ENCODE data around the gene DNAH7. TPM values are rescaled to one million over a fixed set of nuclear protein-coding genes. Genes with fewer than 3 reads are reported as not detected.

Gene DNAH7
- total and polyA plus RNA-seq, 12 donors, result 0.10 to 0.74 (median 0.23) TPM; not detected in 2

GRCh38 chr2:195734931-195735330 lies 333.7 kb downstream of the DNAH7 start:
- intact Hi-C loops (cut with DNase I), result no loop called here
- 87 to 93% methylated on average over 2 of the region's 2 CpGs for WGBS, 2 donors
- DNase-seq (no peak), ATAC-seq (no peak)
- H3K4me3 ChIP-seq, result no peak overlapping the region
- no peak for TF ChIP-seq CTCF (IDR thresholded peaks at IDR 0.05)
- no peak overlapping the region for H3K27ac ChIP-seq
- H3K27me3 ChIP-seq, result no peaks in the 10 kb centered on the region
- peaks cover 0 to 77% (median 19%) of the 10 kb centered on the region in 9 donors for H3K36me3 ChIP-seq
- H3K9me3 ChIP-seq, result no peaks in the 10 kb centered on the region
- no peaks in the 10 kb centered on the region for H3K4me1 ChIP-seq

GRCh38 chr2:195734395-195734794 lies 334.2 kb downstream of the DNAH7 start:
- Histone ChIP-seq H3K4me3 (no peak overlapping the region), H3K27me3 (no peaks in the 10 kb centered on the region), H3K4me1 (no peaks in the 10 kb centered on the region), H3K36me3 (peaks cover 0 to 82% (median 21%) of the 10 kb centered on the region in 9 donors), H3K9me3 (no peaks in the 10 kb centered on the region), H3K27ac (no peak overlapping the region)
- intact Hi-C loops (cut with DNase I), result no loop called here
- TF ChIP-seq CTCF (IDR thresholded peaks at IDR 0.05), result no peak
- WGBS, 2 donors, result 96 to 99% methylated on average over 6 of the region's 6 CpGs
- no peak for ATAC-seq
- no peak for DNase-seq

- H3K36me3 ChIP-seq, result peaks cover 0 to 88% (median 21%) of the 10 kb centered on the region in 9 donors
- no peaks in the 10 kb centered on the region for H3K27me3 ChIP-seq
- no peak overlapping the region for H3K27ac ChIP-seq
- ATAC-seq (no peak), DNase-seq (no peak)
- H3K4me1 ChIP-seq, result no peaks in the 10 kb centered on the region
- intact Hi-C loops (cut with DNase I), result no loop called here
- no peaks in the 10 kb centered on the region for H3K9me3 ChIP-seq
- TF ChIP-seq CTCF (IDR thresholded peaks at IDR 0.05), result no peak
- no peak overlapping the region for H3K4me3 ChIP-seq
These were observed 334.8 kb downstream of the DNAH7 start for GRCh38 chr2:195733831-195734230.

DNA sequence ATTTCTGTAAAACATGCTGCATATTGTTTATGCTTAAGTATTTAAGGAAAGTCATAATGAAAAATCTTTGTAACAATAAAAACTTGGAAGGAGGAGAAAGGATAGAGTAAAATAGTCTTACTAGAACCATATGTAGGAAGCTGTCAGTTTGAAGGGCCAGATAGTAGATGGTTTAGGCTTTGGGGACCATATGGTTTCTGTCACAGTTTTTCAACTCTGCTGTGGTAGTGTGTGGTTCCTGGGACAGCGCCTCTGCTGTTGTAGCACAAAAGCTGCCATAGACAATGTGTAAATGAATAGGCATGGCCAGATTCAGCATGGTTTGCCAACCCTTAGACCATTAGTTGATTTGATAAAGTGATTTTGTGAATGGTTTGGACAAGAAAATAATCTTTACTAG lies 336.1 kb downstream of the DNAH7 start:
- Histone ChIP-seq H3K4me1 (no peaks in the 10 kb centered on the region), H3K36me3 (peaks cover 0 to 98% (median 21%) of the 10 kb centered on the region in 9 donors)
- intact Hi-C loops (cut with DNase I), result no loop called here

More for the DNA sequence above, 336.1 kb downstream of the DNAH7 start:
- no peak for TF ChIP-seq CTCF (IDR thresholded peaks at IDR 0.05)
- ATAC-seq (no peak), DNase-seq (no peak)
- no peaks in the 10 kb centered on the region for H3K9me3 ChIP-seq
- no peak overlapping the region for H3K27ac ChIP-seq
- no peak overlapping the region for H3K4me3 ChIP-seq
- WGBS, 2 donors, result 80 to 86% methylated on average over 1 of the region's 1 CpG
- H3K27me3 ChIP-seq, result no peaks in the 10 kb centered on the region
